Activated gamma-delta T cell treated with Interleukin-2 at 50 U/mL for 16 hours (primary cell): ENCODE measurements around the gene BIRC3.
"Not testable (repeated sequence)": the region's sequence is repeated elsewhere in the genome, so short reads cannot be mapped to it uniquely, and the experiment has no call there.

Source experiments
- DNase-seq: peaks from one replicate; pipeline ENCODE4 v3.0.0-alpha.2; 2020

BIRC3 gene

DNA sequence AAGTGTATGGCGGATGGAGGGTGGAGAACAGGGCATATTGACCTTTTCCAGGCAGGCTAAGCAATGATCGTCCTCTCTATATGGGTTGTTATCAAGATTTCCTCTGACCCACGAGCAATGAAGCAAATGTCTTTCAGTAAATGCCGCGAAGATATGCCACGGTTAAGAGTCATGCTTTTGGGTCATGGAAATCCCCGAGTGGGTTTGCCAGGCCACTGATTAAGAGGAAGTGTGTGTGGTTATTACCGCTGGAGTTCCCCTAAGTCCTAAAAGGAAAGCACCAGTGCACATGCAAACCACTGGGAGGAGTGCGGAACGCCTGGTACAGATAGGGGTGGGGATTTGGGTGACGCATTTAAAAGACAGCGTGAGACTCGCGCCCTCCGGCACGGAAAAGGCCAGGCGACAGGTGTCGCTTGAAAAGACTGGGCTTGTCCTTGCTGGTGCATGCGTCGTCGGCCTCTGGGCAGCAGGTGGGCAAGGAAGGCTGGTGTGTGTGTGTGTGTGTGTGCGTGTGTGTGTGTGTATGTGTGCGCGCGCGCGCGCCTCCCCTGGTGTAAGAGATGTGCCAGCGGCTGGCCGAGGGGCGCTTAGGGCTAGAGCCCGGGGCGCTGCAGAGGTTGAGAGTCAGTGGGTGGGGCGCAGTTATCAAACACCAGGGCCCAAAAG lies at the start of gene BIRC3:
BIRC3 (plus strand) TSS at position 386 of the 669 bp plus-strand sequence. CDS start 7,026 bp downstream, outside the sequence.
- DNase-seq: peak; percentile 87

DNA sequence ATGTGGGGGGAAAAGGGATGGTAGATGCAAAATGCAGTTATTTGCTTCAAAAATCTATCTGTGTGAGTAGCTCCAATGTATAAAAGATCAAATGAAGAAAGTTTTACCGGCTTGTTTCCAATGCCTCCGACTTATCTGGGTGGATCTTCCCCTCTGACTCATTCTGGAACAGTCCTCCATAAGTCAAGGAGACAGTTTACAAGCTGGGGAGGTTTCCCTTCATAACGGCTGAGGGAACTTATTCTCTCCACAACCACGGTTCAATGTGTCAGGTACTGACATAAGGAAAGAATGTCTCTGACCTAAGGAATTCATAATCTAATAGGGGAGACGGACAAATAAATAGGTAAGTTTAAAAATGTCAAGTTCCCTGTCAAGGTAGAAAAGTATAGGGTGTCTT lies 49.7 kb upstream of the BIRC3 start:
- no peak for DNase-seq

DNA sequence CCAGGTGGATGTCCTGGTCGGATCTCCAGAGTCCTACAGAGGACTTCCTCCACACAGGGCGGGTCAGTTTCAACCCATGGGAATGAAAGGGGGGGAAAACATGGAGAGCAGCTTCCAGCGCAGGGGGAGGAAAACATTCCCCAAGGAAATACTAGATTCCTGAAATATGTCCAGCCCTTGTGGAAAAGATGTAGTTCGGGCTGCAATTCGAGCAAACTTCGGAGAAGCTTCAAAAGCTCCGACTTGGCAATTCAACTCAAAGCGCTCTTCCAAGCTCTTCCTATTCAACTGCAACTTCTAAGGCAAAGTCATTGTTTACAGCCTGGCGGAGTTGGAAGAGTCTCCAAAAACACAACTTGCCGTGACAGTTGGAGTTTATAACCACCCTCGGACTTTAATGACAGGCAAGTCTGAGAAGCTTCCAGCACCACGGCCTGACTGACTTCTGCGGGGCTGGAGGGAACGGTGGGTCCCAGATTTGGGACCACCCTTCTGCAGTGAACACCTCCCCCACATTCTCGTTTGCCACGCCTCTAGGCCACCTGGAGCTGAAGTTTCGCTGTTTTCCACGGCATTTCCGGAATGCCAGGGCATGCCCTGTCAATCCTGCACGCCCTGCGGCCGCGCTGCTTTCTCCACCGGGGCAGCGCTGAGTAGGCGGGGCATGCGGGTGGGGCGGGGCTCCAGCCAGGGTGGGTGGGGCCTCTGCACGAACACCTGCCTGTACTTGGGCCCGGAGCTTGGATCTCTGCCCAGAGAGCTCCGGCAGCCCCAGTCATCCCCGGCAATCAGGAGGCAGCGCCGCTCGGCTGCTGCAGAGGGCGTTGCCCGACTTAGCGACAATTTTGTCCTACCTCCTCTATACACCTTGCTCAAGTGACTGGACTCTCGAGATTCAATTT lies 49.0 kb upstream of the BIRC3 start:
- peak; percentile 70 for DNase-seq

DNA sequence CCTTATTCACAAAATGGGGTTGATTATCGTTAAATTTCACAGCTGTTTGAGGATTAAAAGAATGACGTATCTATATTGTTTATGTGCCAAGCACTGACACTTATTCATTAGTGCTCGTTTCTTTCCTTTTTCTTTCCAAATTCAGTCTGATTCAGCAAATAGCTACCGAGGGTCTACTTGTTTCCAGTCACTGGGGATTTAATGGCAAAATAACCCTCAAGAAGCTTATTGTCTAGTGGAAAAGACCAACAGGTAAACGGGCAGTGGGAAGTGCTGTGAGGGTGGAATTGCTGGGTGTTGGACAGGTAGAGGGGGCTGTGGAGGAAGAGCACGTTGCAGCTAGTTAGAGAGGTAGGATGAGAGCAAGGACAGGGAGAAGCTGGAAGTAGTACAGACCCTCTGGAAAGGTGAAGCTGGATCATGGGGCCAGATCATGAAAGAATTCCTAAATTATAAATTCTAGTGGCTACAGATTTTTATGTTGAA lies 48.3 kb upstream of the BIRC3 start:
- no peak for DNase-seq

DNA sequence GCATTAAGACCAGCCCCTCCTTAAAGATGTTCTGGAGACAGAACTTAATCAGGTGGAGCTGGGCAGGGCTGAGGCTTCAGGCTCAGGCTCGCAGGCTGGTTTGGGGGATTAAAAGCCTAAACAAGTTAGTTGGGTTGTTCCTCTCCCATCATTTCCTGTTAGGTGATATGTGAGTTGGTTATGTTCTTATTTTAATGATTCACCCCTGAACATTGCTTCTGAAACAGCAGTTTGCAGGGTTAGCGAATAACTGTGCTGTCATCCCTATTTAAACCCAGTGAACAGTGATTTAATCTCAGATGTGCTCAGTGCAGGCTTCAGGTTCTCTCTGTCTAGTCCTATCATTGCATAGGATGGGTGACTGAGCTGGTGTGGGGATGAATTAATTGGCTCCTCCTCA lies 47.4 kb upstream of the BIRC3 start:
- DNase-seq: no peak

DNA sequence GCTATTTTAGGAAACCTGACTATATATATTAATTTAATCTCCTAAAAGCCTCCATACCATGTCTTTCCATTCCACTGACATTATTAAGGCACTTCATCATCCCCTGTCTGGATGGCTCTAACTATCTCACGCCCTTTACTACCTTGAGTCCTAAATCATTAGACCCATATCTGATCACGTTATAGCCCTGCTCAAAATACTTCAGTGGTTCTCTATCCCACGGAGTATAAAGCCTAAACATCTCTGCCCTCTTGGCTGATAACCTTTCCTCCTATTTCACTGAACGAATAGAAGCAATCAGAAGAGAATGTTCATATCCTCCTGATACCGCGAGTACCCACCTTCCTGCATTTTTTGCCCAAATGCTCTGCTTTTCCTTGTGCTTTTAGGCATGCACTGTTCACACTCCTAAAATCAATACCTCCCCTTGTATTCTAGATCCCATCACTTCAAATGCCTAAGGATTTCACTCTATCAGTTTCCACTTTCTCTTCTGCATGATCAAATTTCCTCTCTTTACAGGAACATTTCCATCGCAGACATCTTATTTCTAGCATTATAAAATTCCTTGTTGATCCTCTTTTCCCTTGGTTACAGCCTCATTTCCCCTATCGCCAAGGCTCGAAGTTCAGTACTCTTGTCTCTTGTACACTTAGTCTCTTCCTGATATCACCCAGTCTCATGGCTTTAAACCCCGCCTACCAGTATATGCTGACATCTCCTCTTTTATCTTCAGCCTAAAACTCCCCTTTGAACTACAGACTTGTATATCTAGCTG lies 45.0 kb upstream of the BIRC3 start:
- DNase-seq: no peak

DNA sequence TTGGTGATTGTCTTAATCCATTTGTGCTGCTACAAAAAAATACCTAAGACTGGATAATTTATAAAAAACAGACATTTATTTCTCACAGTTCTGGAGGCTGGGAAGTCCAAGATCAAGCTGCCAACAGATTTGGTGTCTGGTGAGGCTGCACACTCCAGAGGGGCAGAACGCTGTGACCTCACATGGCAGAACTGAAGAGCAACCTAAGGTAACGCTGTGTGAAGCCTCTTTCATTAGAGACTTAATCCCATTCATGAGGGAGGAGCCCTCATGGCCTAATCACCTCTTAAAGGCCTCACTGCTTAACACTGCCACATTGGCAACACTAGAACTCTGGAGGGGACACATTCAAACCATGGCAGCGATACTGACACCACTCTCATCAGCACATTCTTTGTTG lies 42.7 kb upstream of the BIRC3 start:
- no peak for DNase-seq

DNA sequence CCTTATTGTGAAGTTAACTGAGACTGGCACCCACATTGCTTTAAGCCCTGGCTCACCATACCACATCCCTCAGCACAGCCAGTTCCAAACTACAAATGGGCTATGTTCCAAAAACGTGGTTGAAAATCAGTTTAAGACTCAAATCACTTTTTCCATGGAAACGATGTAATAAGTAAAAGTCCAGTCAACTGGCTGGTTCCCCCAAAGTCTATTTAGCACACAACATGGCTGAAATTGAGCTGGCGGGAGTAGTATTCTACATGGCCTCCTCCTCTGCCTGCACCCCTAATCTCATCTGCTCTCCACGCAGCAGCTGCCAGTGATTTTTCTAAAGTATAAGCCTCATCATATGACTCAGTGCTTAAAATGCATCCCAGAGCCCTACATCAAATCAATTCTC lies 40.9 kb upstream of the BIRC3 start:
- no peak for DNase-seq

DNA sequence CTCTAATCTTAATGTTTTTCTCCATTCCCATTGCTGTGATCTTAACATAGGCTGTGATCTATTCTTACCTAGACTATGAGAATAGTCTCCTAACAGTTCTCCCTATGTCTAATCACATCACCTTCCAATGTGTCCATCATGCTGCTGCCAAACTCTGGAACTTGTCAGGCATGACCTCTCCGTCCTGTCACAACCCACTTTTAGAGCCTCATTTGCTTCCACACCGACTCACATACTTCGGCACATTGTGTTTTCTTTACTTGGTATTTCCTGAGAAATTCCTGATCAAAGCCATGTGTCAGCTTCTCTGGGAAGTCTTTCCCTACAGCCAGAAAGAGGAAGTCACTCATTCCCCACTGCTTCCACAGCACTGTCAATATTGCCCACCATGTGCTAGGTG lies 40.5 kb upstream of the BIRC3 start:
- no peak for DNase-seq

DNA sequence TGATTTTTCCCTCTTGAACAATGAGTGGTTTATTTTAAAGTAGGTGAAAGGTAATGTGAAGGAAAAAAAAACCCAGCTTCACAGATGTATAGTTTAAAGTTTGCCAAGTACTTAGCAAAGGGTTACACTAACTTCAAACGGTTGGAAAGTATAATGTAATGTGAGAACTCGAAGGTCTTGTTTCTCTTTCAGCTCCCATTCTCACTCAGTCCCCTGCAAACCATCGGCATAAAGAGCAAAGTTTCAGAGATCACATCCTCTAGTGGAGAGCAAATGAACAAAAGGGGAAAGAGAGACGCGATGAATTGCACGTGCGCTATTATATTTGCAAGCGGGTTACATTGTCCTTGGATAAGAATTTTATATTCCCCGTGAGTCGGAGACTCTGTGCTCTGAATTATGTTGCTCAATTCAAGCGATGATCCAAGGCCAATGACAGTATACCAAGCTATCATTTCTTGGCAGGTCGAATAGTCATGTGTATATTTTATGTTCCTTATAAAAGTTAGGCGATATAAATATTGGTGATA lies 37.6 kb upstream of the BIRC3 start:
- DNase-seq: no peak

DNA sequence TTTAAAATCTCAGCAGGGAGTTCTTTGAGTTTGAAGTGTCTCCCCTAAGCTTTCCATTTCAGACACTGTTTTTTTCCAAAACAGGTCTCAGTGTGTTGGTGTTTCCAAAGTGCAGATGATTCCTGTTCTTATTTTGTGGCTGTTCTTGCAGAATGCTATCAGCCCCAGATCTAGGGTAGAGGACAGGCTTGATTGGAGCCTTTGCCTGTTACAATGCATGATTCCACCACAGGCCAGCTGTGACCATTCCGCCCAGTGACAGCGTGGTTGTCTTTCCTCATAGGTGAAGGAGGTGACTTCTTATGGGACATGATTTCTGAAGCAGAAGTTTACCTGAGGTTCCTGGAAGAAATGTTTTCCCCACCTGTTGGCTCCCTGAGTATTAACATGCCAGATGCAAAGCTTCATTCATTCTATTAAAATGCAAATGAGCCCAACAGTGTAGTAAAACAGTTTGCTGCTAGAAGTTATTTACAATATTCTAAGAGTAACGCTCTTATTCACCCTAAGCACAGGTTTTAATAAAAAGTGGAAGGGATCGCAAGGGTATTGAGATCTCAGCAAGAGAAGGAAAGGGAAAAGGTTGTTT lies 36.9 kb upstream of the BIRC3 start:
- no peak for DNase-seq

DNA sequence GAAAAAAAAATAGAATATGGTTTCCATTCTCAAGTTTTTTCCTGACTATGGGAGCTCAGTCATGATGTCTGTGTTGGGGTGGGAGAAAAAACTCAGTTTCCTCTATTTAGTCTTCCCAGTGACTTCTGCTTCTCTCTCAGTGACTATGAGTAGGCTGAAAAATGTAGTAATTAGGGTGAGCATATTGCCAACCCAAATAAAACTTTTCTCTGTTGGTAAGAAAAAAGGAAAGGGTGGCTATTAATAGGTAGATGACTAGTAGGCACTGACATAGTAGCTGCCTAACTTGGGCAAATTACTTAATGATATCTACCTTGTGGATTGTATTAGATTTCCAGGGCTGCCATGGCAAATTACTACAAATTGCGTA lies 34.2 kb upstream of the BIRC3 start:
- no peak for DNase-seq

DNA sequence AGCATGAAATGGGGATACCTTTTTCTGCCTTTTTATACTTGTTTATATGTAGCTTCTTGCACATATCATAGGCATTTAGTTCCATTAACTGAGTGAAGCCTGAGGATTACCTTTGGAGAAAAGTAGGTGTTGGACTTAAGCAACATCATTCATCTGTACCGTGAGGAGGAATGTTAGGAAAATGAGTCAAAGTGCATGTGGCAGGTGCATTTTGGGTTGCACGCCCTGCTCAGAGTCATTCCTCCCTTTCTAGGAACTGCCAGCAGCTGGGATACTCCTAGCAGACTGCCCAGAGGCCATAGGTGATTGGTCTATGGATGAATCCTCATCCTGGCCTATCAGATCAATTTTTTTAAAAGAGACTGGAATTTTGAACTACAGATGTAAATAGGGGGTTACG lies 33.3 kb upstream of the BIRC3 start:
- DNase-seq: no peak

DNA sequence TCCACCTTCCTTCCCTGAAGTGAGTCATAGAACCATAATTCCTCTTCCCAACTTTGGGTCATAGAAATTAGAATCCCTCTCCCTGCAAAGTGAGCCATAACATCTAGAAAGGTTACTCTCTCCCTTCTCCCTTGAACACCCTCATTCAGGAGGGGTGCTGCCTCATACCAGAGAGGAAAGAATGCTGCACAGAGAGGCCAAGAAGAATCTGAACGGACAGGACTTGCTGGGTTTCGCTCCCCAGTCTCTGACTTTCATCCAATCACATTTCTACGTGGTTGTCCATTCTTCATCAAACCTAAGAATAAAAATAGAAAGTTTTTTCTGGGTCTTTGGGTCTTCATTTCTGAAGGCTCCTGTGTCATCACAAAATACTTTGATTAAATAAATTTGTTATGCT lies 31.0 kb upstream of the BIRC3 start:
- DNase-seq: no peak

DNA sequence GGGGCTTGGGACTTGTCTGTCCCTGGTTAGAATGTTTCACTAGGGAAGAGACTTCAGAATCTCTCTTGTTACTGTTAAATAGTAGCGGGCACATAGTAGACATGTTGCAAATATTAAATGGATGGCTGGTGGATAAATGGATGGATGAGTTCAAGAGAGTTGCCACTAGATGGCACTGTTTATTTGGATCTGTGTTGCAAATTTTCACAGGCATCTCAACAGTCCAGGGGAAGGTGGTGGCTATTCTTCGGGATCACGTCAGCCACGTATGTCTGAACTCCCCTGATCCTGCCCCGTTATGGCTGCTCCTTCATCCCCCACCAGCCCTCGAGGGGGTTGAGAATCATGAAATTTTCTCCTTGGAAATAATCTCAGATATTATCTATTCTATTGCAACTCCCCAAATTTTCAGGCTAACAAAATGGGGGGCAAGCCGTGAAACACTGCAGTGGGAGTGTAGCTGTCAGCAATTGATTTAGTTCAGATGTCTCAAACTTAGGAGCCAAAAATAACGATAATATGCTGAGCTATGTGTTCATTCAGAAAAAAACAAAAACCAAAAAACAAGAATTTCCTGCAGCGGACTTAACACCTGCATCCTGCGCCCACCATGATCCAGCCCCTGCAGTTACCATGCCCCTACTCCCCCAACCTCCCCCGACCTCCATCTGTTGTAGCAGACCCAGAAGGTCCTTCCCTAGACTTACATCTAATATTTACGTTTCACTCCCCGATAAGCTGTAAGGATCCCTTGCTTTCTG lies 29.1 kb upstream of the BIRC3 start:
- peak; percentile 29 for DNase-seq

DNA sequence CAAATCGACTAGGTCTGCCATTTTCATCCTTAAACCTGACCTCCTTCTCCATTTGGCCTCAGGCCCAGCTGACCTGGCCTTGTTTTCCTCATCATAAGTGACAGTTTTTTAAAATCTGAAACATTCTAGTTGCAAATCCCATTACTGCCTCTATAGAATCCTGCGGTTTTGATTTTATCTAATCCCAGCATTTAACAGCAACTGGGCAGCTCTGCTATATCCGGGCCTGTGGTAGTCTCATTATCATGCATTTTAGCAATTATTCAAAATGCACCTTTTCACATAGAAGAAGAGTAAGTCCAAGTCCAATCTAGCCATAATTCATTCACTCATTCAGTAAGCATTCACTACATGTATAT lies 28.6 kb upstream of the BIRC3 start:
- DNase-seq: no peak

DNA sequence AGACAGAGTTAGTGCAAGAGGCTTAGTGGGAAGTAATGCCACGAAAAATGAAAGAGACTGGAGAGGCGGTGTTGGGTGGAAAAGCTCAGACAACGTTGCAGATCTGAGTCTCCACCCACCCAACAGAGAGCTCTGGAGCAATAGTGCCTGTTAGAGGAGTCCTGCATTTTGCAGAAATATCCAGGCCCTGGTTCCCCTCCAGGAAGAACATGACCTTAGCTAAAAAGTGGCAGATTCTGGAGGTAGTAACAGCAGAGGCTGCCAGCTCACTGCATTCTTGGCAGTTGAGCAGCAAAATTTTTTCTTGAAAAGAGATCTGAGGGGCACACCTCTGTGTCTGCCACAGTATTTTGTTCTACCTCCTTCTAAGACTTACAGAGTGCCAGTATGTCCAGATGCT lies 27.7 kb upstream of the BIRC3 start:
- no peak for DNase-seq

DNA sequence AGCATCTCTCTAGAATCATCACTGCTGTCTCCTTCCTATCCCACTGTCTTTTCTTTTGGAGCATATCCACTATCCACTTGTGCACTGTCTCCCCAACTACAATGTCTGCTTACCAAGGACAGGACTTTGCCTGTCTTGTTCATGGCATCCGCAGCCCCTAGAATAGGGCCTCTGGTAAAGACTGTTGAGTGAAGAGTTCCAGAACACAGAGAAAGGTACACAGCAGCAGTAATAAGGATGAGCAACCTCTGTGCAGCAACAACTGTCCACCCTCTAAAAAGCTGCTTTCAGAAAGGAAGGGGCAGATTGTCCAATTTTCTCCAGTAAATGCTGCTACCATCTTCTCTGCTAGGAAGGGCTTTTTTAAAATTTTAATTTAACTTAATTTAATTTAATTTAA lies 25.5 kb upstream of the BIRC3 start:
- no peak for DNase-seq

DNA sequence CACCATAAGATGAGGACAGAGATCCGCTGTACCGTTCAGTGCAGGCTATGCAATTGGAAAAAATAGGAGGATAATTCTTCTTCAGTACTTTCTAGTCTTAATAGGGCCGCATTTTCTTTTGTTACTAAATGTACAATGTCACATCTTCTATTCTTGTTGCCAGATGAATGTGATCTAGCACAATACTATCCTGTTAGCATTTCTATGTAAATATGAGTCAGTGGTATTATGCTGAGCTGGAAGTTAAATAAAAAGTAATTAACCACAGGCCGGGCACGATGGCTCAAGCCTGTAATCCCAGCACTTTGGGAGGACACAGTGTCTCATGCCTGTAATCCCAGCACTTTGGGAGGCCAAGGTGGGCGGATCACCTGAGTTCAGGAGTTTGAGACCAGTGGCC lies 24.4 kb upstream of the BIRC3 start:
- no peak for DNase-seq

DNA sequence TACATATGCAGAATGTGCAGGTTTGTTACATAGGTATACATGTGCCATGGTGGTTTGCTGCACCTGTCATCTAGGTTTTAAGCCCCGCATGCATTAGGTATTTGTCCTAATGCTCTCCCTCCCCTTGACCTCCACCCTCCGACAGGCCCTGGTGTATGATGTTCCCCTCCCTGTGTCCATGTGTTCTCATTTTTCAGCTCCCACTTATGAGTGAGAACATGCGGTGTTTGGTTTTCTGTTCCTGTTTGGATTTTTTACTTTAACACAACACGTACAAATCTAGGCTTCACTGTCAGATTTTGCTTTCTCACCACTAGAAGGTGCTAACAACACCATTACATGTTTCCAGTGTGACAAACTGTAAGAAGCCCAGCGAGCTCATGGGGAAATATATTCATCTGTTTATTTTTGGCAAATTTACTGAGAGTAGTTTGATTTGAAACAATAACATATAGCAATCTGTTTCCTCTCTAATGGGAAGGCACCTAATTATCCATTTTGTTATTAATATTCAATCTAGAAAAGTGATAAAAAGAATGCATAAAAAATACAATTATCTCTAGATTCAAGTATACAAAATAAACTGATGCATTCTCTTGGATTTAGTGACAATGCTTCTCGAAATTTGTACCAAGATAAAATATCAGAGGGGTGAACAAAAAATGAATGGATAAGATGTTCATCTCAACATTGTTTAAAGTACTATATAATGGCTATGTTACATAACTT lies 23.2 kb upstream of the BIRC3 start:
- no peak for DNase-seq

DNA sequence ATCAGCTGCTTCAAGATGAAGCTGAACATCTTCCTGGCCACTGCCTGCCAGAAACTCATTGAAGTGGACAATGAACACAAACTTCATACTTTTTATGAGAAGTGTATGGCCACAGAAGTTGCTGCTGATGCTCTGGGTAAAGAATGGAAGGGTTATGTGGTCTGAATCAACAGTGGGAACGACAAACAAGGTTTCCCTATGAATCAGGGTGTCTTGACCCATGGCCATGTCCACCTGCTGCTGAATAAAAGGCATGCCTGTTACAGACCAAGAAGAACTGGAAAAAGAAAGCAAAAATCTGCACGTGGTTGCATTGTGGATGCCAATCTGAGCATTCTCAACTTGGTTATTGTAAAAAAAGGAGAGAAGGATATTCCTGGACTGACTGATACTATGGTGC lies 22.2 kb upstream of the BIRC3 start:
- no peak for DNase-seq

DNA sequence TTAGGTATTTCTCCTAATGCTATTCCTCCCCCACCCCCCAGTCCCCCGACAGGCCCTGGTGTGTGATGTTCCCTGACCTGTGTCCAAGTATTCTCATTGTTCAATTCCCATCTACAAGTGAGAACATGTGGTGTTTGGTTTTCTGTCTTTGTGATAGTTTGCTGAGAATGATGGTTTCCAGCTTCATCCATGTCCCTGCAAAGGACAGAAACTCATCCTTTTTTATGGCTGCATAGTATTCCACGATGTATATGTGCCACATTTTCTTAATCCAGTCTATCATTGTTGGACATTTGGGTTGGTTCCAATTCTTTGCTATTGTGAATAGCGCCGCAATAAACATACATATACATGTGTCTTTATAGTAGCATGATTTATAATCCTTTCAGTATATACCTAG lies 20.5 kb upstream of the BIRC3 start:
- not testable (repeated sequence) for DNase-seq
